SJSA1 (cell line): ENCODE results near the gene ERC2. TPM values are rescaled to one million over a fixed set of nuclear protein-coding genes. Genes with fewer than 3 reads are reported as not detected.
"Not testable (repeated sequence)": the region's sequence is repeated elsewhere in the genome, so short reads cannot be mapped to it uniquely, and the experiment has no call there.

Source experiments
- DNase-seq, 2 experiments: peaks; one replicate each; pipeline ENCODE4 v3.0.0-alpha.2; 2015 to 2020; ENCODE audit warnings: low spot score in 2 of 2, low read depth in 1 of 2
- H3K27ac ChIP-seq: fragments of 250-450 bp; sonication (Bioruptor Pico); 2 replicates; pipeline ENCODE4 v1.5.1; 2020; ENCODE audit warnings: mild to moderate bottlenecking, moderate library complexity
- H3K27me3 ChIP-seq: fragments of 250-450 bp; sonication (Bioruptor Pico); replicated peaks from 2 replicates; pipeline ENCODE4 v1.5.1; 2020; ENCODE audit warnings: mild to moderate bottlenecking, moderate library complexity
- H3K36me3 ChIP-seq: fragments of 250-450 bp; sonication (Bioruptor Pico); 2 replicates; pipeline ENCODE4 v1.5.1; 2020; ENCODE audit warnings: mild to moderate bottlenecking
- H3K4me1 ChIP-seq: fragments of 250-450 bp; sonication (Bioruptor Pico); replicated peaks from 2 replicates; pipeline ENCODE4 v1.6.1; 2021; ENCODE audit warnings: mild to moderate bottlenecking
- H3K4me3 ChIP-seq: fragments of 250-450 bp; sonication (Bioruptor Pico); 2 replicates; pipeline ENCODE4 v1.5.1; 2020; ENCODE audit warnings: mild to moderate bottlenecking
- H3K9me3 ChIP-seq: fragments of 250-450 bp; sonication (Bioruptor Pico); replicated peaks from 2 replicates; pipeline ENCODE4 v1.5.1; 2020; ENCODE audit warnings: mild to moderate bottlenecking
- total RNA-seq: library from RNA; depleted of rRNA; stranded (reverse); fragments of >200 nt; shearing (Covaris generic); gene quantifications from 2 replicates; pipeline ENCODE4 v1.2.3, GENCODE V29; 2014

The ERC2 gene
- total RNA-seq, 1 experiment from 2014 or later: 0.13 TPM

DNA sequence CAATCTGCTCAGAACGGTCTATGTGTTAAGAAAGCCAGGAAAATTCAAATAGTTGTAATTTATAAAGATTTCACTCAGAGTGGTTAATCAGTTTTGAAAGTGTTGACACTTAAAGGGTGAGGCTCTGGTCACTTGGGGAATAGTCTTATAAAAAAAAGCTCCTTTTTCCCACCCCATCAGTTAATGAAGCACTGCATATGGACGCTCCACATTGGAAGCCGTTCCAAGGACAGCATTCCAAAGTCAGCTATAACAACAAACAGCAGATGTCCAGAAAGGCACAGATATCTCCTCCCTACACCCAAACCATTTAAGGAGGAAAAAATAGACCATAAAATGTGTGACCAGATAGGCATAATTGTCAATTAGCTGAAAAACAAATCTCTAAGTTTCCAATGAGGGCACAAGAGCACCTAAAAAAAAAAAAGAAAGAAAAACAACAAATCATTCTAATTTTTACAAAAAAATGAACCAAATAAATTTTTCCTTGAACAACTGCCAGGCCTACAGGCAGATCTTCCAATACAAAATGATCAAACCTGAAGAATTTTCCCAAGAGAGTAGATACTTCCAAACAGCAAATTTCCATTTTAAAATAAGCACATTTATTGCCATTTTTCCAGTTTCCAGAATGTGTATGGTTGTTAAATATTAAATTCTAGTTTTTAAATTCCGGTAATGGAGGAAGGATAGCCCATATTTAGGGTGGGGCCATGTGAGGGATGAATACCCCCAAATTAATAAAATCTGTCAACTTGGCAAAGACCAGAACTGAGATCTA, 198.3 kb downstream of the ERC2 start:
- no peaks in the 10 kb centered on the region for H3K4me1 ChIP-seq
- H3K27me3 ChIP-seq: no peaks in the 10 kb centered on the region
- H3K9me3 ChIP-seq: no peaks in the 10 kb centered on the region
- DNase-seq: peak in 1 of 2 experiments; percentile 12
- no peak overlapping the region for H3K4me3 ChIP-seq
- no peaks in the 10 kb centered on the region for H3K36me3 ChIP-seq
- H3K27ac ChIP-seq: no peak overlapping the region

DNA sequence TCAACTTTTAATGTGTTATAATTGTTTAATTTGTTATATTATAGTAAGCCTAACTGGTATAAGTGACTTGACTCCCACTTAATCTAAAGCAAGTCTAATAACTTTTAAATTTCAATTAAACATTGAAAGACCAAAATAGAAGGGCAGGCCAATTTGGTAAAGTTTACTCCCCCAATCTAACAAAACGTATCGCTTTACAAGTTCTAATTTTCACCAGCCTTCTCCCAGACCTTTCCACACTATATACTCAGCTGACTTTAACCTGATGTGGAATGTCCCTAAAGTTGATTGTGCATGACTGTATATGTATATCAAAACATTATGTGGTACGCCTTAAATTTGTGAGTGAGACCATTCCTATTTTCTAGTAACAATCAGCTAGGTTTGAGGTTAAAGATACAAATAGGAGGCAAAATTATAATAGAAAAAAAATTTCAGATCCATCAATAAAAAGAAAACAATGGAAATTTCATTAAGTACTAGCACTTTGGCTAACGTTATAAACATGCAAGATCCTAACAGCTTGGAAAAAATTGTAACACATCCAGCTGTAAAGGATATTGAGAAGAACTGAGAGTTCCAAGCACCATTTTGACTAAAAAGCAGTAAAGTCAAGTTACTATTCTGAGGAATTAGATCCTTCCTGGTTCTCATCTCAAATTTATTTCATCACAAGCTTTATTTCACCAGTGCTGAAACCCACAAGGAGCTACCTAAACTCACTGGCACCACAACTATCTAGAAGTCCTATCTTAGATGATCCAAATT, 199.5 kb downstream of the ERC2 start:
- no peak for DNase-seq
- no peaks in the 10 kb centered on the region for H3K4me1 ChIP-seq
- H3K27me3 ChIP-seq: no peaks in the 10 kb centered on the region
- no peaks in the 10 kb centered on the region for H3K36me3 ChIP-seq
- H3K27ac ChIP-seq: no peak overlapping the region
- H3K4me3 ChIP-seq: no peak overlapping the region
- H3K9me3 ChIP-seq: no peaks in the 10 kb centered on the region

- H3K36me3 ChIP-seq: not testable (repeated sequence)
These were observed 206.4 kb downstream of the ERC2 start for GRCh38 chr3:56261852-56262251.

GRCh38 chr3:56260262-56260661, 208.0 kb downstream of the ERC2 start:
- Histone ChIP-seq H3K36me3 (no peaks in the 10 kb centered on the region), H3K4me3 (no peak overlapping the region), H3K27me3 (no peaks in the 10 kb centered on the region), H3K4me1 (no peaks in the 10 kb centered on the region), H3K27ac (no peak overlapping the region), H3K9me3 (no peaks in the 10 kb centered on the region)
- DNase-seq: no peak

More at GRCh38 chr3:56261852-56262251, 206.4 kb downstream of the ERC2 start:
- H3K9me3 ChIP-seq, DNase-seq, H3K4me3 ChIP-seq, H3K27me3 ChIP-seq, H3K4me1 ChIP-seq, H3K27ac ChIP-seq: not testable (repeated sequence)

DNA sequence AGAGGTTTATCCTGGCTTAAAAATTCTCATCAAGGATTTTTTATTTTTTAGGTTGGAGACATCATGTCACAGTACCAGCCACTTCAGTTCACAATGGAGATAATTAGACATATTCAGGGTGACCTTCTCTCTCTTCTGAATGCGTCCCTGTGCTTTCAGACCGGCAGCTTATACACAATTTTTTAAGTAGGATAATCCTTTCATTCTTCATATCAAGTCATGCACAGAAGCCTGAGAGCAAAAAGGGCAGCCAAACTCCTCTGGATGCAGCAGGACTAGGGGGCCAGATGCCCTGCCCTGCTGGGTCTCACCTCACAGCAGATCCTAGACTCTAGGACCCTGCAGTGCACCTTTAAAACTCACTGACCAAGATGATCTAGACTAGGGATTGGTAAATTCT, 210.4 kb downstream of the ERC2 start:
- H3K9me3 ChIP-seq: no peaks in the 10 kb centered on the region
- no peaks in the 10 kb centered on the region for H3K36me3 ChIP-seq
- H3K4me1 ChIP-seq: no peaks in the 10 kb centered on the region
- H3K4me3 ChIP-seq: no peak overlapping the region
- H3K27me3 ChIP-seq: no peaks in the 10 kb centered on the region
- no peak overlapping the region for H3K27ac ChIP-seq
- DNase-seq: no peak

DNA sequence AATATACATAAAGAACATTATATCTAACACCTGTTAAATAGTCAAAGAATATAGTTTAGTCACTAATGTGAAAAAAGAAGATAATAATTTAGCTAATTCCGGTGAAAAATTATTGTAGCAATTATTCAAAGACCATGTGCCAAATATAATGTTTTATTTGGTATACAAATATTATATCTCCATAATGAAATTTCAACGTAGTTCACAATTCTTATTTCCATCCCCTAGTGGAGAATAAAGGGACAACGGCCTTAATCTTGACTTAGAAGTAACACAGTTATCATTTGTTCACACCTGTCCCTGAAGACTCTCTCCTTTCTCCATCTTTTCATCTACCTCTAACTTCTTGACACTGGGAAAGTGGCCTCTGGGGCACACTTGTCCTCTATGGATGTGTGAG, 213.4 kb downstream of the ERC2 start:
- Histone ChIP-seq H3K27me3 (no peaks in the 10 kb centered on the region), H3K27ac (no peak overlapping the region), H3K9me3 (no peaks in the 10 kb centered on the region), H3K4me3 (no peak overlapping the region), H3K4me1 (no peaks in the 10 kb centered on the region), H3K36me3 (no peaks in the 10 kb centered on the region)
- no peak for DNase-seq

DNA sequence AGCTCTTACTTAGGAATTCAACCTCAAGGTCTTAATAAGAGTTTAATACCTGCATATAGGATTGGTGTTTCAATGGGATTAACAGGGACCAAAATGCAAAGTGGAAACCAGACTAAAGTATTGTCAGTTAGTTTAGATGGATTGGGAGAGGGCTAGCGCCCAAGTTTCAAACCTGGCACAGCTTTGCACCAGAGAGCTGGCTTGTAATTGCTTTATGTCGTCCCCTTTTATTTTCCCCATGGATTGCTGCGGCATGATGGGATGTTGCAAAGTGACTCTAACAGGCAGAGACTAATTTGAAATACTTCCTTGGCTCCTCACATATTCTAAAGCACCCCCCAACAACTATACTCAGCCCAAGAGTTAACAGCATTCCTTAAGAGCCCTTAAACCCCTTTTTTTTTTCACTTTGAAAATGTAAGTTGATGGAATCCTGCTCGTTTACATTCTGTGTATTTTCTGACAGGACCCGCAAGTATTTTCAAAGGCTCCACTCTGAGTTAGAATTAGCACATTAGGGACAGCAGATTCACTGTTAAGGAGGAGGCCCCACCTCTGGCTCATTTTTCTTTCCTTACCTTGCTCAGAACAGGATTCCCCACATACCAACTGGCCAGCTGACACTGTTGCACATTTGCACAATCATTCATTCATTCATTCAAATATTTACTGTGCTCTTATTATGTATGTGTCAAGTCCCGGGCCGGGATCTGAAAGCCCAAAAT, 214.2 kb downstream of the ERC2 start:
- DNase-seq: no peak
- no peaks in the 10 kb centered on the region for H3K27me3 ChIP-seq
- no peak overlapping the region for H3K4me3 ChIP-seq
- no peaks in the 10 kb centered on the region for H3K36me3 ChIP-seq
- no peaks in the 10 kb centered on the region for H3K9me3 ChIP-seq
- H3K27ac ChIP-seq: no peak overlapping the region
- H3K4me1 ChIP-seq: no peaks in the 10 kb centered on the region

DNA sequence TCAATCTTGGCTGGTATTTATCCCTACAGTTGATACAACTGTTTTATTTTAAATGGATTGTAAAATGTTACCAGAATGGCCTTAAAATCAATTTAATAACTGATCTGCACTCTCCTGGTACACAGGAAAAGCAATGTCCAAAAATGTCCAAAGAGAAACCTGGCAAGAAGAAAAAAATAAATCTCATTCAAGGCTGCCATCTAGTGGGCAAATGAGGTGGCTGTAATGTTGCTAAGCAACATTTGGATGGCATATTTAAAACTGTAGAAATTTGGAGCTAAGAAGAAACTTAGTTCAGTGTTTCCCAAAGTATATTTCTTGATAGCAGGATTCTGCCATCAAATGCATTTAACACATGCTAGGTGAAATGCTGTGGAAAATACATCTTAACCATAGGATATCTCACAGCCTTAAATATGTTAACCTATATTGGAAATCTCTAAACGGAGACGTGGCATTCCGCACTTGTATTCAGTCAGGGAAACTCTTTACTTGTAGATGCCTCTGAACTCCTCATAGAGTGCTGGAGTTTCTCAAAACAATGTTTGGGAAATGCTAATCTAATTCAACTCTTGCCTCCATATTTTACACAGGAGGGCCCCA, 216.8 kb downstream of the ERC2 start:
- Histone ChIP-seq H3K36me3 (no peaks in the 10 kb centered on the region), H3K27me3 (no peaks in the 10 kb centered on the region), H3K4me1 (no peaks in the 10 kb centered on the region), H3K4me3 (no peak overlapping the region), H3K27ac (no peak overlapping the region), H3K9me3 (no peaks in the 10 kb centered on the region)
- DNase-seq: peak in 1 of 2 experiments; percentile 60

- H3K4me3 ChIP-seq: no peak overlapping the region
- H3K27ac ChIP-seq: no peak overlapping the region
- H3K27me3 ChIP-seq: no peaks in the 10 kb centered on the region
- no peaks in the 10 kb centered on the region for H3K36me3 ChIP-seq
- no peak for DNase-seq
- H3K4me1 ChIP-seq: no peaks in the 10 kb centered on the region
- no peaks in the 10 kb centered on the region for H3K9me3 ChIP-seq
These were observed 220.2 kb downstream of the ERC2 start for GRCh38 chr3:56248021-56248420.

- no peaks in the 10 kb centered on the region for H3K9me3 ChIP-seq
- no peak overlapping the region for H3K4me3 ChIP-seq
- no peaks in the 10 kb centered on the region for H3K36me3 ChIP-seq
- no peaks in the 10 kb centered on the region for H3K27me3 ChIP-seq
- no peaks in the 10 kb centered on the region for H3K4me1 ChIP-seq
- H3K27ac ChIP-seq: no peak overlapping the region
- no peak for DNase-seq
These were observed 230.0 kb downstream of the ERC2 start for GRCh38 chr3:56238299-56238698.

DNA sequence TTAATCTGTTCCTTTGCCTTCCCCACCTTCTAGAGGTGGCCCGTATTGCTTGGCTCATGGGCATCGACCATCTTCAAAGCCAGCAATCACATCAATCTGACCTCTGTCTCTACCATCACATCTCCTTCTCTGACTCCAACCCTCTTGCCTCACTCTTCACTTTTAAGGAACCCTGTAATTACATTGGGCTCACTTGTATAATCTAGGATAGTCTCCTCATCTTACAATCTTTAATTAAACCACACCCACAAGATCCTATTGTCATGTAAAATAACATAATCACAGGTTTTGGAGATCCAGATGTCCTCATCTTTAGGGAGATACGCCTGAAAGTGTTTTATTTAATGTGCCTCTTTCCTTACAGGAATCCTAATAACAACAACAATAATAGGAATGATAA, 234.5 kb downstream of the ERC2 start:
- Histone ChIP-seq H3K27me3 (no peaks in the 10 kb centered on the region), H3K9me3 (no peaks in the 10 kb centered on the region), H3K4me3 (no peak overlapping the region), H3K4me1 (no peaks in the 10 kb centered on the region), H3K36me3 (no peaks in the 10 kb centered on the region), H3K27ac (no peak overlapping the region)
- DNase-seq: no peak

GRCh38 chr3:56229311-56229710, 239.0 kb downstream of the ERC2 start:
- Histone ChIP-seq H3K4me1 (no peaks in the 10 kb centered on the region), H3K9me3 (no peaks in the 10 kb centered on the region), H3K36me3 (no peaks in the 10 kb centered on the region), H3K27ac (no peak overlapping the region), H3K4me3 (no peak overlapping the region), H3K27me3 (no peaks in the 10 kb centered on the region)
- no peak for DNase-seq

DNA sequence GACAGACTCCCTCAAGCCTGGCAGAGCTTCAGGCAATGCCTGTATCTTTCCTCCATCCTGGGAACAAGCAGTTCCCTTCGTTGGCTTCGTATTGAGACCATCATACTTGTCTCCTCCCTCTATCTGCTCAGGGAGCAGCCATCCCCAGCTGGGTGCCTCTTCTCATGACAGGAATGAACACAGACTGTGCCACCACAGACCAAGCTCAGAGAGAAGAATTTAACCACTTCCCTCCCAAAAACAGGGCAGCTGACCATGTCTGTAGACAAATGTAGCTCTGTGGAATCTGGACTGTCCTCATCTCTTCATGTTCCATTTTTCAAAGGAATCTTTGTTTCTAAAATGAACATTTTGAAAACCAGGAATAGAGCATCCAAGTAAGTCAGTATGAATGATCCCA, 245.4 kb downstream of the ERC2 start:
- DNase-seq: no peak
- Histone ChIP-seq H3K27ac (no peak overlapping the region), H3K27me3 (no peaks in the 10 kb centered on the region), H3K36me3 (no peaks in the 10 kb centered on the region), H3K4me3 (no peak overlapping the region), H3K4me1 (no peaks in the 10 kb centered on the region), H3K9me3 (no peaks in the 10 kb centered on the region)
